RWPE1 (cell line): ENCODE data around the gene AGL.
"Not testable (repeated sequence)": the region's sequence is repeated elsewhere in the genome, so short reads cannot be mapped to it uniquely, and the experiment has no call there.

Experiments
- CTCF ChIA-PET: fragments of 350-600 bp; sonication (Branson Sonifier 250); formaldehyde crosslinking; extraction: SDS; loops from one replicate; lab custom pipeline; 2021; lab: Yijun Ruan, JAX
- POLR2A ChIA-PET: fragments of 400-600 bp; formaldehyde crosslinking; extraction: SDS; loops from one replicate; lab custom pipeline; 2020; ENCODE audit warnings: antibody characterized with exemption; ENCODE audit not compliant: low non-redundant PET; lab: Yijun Ruan, JAX
- DNase-seq: peaks from one replicate; pipeline ENCODE4 v3.0.0; 2012; ENCODE audit warnings: low spot score
- H3K27ac ChIP-seq: fragments of 450-650 bp; 2 replicates; pipeline ENCODE4 v1.5.1; 2017
- CTCF ChIP-seq: fragments of 450-650 bp; conservative IDR thresholded peaks from 2 replicates; pipeline ENCODE4 v1.5.1; 2017; ENCODE audit warnings: low read depth, mild to moderate bottlenecking

The AGL gene

GRCh38 chr1:99827970-99828369 is 22.2 kb upstream of the AGL start:
- POLR2A ChIA-PET: no interaction called here
- H3K27ac ChIP-seq: no peak overlapping the region
- CTCF ChIA-PET: no interaction called here
- no peak for TF ChIP-seq CTCF
- no peak for DNase-seq

- no peak for DNase-seq
- CTCF ChIA-PET: no interaction called here
- H3K27ac ChIP-seq: no peak overlapping the region
- POLR2A ChIA-PET: no interaction called here
- no peak for TF ChIP-seq CTCF
These were observed 20.9 kb upstream of the AGL start for GRCh38 chr1:99829269-99829668.

- POLR2A ChIA-PET, DNase-seq, H3K27ac ChIP-seq, CTCF ChIA-PET: not testable (repeated sequence)
These were observed 16.2 kb upstream of the AGL start for GRCh38 chr1:99833911-99834310.

GRCh38 chr1:99836171-99837103 is 13.7 kb upstream of the AGL start:
- H3K27ac ChIP-seq, POLR2A ChIA-PET: not testable (repeated sequence)

GRCh38 chr1:99840353-99840752 is 9.8 kb upstream of the AGL start:
- POLR2A ChIA-PET, DNase-seq, CTCF ChIA-PET, H3K27ac ChIP-seq: not testable (repeated sequence)

More at GRCh38 chr1:99836171-99837103, 13.7 kb upstream of the AGL start:
- DNase-seq, CTCF ChIA-PET: not testable (repeated sequence)

GRCh38 chr1:99843760-99844159 is 6.4 kb upstream of the AGL start:
- TF ChIP-seq CTCF: no peak
- POLR2A ChIA-PET: no interaction called here
- CTCF ChIA-PET: interaction anchor here (0.7 kb wide), 1 partner anchor 104 kb away, joined by 4 read pairs; no protein-coding TSS in a partner anchor

GRCh38 chr1:99845201-99845600 is 5.0 kb upstream of the AGL start:
- H3K27ac ChIP-seq, CTCF ChIA-PET, POLR2A ChIA-PET, DNase-seq: not testable (repeated sequence)

More at GRCh38 chr1:99843760-99844159, 6.4 kb upstream of the AGL start:
- no peak overlapping the region for H3K27ac ChIP-seq
- no peak for DNase-seq

GRCh38 chr1:99849413-99849743 is 783 bp upstream of the AGL start:
- ChIA-PET CTCF (no interaction called here), POLR2A (interaction anchor here (0.9 kb wide), 1 partner anchor 116 kb away, joined by 4 read pairs; no protein-coding TSS in a partner anchor)
- peak overlapping the region; percentile 85 for H3K27ac ChIP-seq
- no peak for TF ChIP-seq CTCF
- no peak for DNase-seq
